Nephron progenitor cell (in vitro differentiated cells): ENCODE measurements around the gene PSPN.
A peak's percentile ranks its signal among the peaks of the same experiment; 100 is the strongest.

Experiments
- DNase-seq: peaks from one replicate; pipeline ENCODE4 v3.0.0; 2021
- H3K27ac Mint-ChIP-seq: 2 replicates; pipeline ENCODE4 v1.8.0; 2021; ENCODE audit warnings: mild to moderate bottlenecking, moderate library complexity, mixed read lengths
- H3K27me3 Mint-ChIP-seq: 2 replicates; pipeline ENCODE4 v1.8.0; 2021; ENCODE audit warnings: mild to moderate bottlenecking, low read depth, mixed read lengths; ENCODE audit not compliant: poor library complexity
- H3K36me3 Mint-ChIP-seq: 2 replicates; pipeline ENCODE4 v1.8.0; 2021; ENCODE audit warnings: low read depth, mixed read lengths
- H3K4me1 Mint-ChIP-seq: 2 replicates; pipeline ENCODE4 v1.8.0; 2021; ENCODE audit warnings: mixed read lengths
- H3K4me3 Mint-ChIP-seq: 2 replicates; pipeline ENCODE4 v1.8.0; 2021; ENCODE audit warnings: mild to moderate bottlenecking, moderate library complexity, mixed read lengths
- H3K9me3 Mint-ChIP-seq: 2 replicates; pipeline ENCODE4 v1.8.0; 2021; ENCODE audit warnings: mild to moderate bottlenecking, moderate library complexity, mixed read lengths
- TF ChIP-seq, protein P1 (sequence below): fragments of 200-600 bp; sonication (generic); IDR thresholded peaks from 2 replicates; pipeline ENCODE4 v1.5.0; 2021; ENCODE audit warnings: antibody characterized with exemption

PSPN gene

DNA sequence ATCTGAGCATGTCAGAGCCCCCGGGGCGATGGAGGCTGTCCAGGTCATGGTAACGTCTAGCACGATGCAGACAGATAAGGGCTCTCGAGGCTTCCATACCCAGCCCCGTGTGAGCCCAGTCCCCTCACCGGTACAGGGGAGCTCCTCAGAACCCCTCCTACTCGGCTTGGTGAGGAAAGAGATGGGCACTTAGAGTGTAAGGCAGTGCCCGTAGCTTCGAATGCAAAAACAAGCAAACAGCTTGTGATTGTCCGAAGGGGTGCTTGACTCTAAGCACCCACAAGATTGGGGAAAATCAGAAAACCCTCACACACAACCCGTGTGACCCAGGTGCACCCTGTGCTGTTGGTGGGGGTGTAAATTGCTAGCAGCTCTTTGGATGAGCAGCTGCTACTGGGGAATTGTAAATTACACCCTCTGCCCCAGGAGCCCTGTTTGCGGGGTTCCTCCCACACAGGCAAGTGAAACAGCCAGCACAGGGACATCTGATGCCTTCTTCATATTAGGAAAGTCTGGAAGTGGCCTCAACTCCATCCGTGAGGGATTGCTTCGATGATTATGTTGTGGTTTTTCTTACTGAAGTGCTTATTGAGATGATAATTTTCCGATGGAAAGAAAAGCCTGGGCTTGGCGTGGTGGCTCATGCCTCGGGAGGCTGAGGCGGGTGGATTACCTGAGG is 918 bp upstream of the PSPN start:
- H3K36me3 Mint-ChIP-seq: peaks cover 36% of the 10 kb centered on the region
- H3K27me3 Mint-ChIP-seq: no peaks in the 10 kb centered on the region
- no peak for DNase-seq
- H3K4me1 Mint-ChIP-seq: peaks cover 39% of the 10 kb centered on the region
- TF ChIP-seq, protein P1, sequence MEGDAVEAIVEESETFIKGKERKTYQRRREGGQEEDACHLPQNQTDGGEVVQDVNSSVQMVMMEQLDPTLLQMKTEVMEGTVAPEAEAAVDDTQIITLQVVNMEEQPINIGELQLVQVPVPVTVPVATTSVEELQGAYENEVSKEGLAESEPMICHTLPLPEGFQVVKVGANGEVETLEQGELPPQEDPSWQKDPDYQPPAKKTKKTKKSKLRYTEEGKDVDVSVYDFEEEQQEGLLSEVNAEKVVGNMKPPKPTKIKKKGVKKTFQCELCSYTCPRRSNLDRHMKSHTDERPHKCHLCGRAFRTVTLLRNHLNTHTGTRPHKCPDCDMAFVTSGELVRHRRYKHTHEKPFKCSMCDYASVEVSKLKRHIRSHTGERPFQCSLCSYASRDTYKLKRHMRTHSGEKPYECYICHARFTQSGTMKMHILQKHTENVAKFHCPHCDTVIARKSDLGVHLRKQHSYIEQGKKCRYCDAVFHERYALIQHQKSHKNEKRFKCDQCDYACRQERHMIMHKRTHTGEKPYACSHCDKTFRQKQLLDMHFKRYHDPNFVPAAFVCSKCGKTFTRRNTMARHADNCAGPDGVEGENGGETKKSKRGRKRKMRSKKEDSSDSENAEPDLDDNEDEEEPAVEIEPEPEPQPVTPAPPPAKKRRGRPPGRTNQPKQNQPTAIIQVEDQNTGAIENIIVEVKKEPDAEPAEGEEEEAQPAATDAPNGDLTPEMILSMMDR: no peak
- H3K4me3 Mint-ChIP-seq: peak overlapping the region; percentile 56
- peak overlapping the region; percentile 96 for H3K27ac Mint-ChIP-seq
- peaks cover 11% of the 10 kb centered on the region for H3K9me3 Mint-ChIP-seq

DNA sequence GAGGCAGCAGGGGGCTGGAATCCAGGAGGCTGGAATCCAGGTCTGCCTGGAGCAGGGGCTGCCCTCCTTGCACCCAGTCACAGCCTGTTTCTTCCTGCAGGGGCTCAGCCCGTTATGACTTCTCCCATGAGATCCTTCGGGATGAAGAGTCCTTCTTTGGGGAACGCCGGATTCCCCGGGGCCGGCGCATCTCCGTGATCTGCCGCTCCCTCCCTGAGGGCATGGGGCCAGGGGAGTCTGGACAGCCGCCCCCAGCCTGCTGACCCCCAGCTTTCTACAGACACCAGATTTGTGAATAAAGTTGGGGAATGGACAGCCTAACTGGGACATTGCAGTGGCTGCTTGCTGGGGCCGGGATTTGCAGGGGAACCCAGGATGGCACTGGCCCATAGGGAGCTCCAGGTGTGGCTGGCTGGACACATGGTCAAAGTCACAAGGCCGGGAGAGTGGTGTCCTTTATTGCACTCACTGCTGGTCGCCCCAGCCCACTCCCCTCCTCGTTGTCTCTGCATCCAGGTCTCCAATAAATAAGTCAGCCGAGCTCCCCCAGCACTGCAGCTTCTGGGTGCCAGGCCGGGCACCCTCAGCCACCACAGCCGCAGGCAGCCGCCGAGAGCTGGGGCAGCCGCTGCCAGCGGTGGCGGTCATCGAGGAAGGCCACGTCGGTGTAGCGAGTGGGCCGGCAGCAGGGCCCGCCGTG is 872 bp downstream of the PSPN start:
- H3K4me3 Mint-ChIP-seq: no peak overlapping the region
- H3K27me3 Mint-ChIP-seq: no peaks in the 10 kb centered on the region
- H3K27ac Mint-ChIP-seq: peak overlapping the region; percentile 68
- DNase-seq: no peak
- H3K9me3 Mint-ChIP-seq: peaks cover 2% of the 10 kb centered on the region
- H3K4me1 Mint-ChIP-seq: peaks cover 50% of the 10 kb centered on the region
- peaks cover 19% of the 10 kb centered on the region for H3K36me3 Mint-ChIP-seq
- TF ChIP-seq, protein P1: no peak

GRCh38 chr19:6374161-6374709 is 1.5 kb downstream of the PSPN start:
- H3K36me3 Mint-ChIP-seq: peaks cover 19% of the 10 kb centered on the region
- H3K27me3 Mint-ChIP-seq: no peaks in the 10 kb centered on the region
- no peak overlapping the region for H3K4me3 Mint-ChIP-seq
- H3K9me3 Mint-ChIP-seq: no peaks in the 10 kb centered on the region
- no peak for DNase-seq
- H3K4me1 Mint-ChIP-seq: peaks cover 56% of the 10 kb centered on the region
- TF ChIP-seq, protein P1: no peak
- peak overlapping the region; percentile 68 for H3K27ac Mint-ChIP-seq

GRCh38 chr19:6373813-6374108 is 2.0 kb downstream of the PSPN start:
- Mint-ChIP-seq H3K4me1 (peaks cover 57% of the 10 kb centered on the region), H3K9me3 (no peaks in the 10 kb centered on the region), H3K27me3 (no peaks in the 10 kb centered on the region), H3K27ac (peak overlapping the region; percentile 48), H3K4me3 (peak overlapping the region; percentile 84), H3K36me3 (peaks cover 19% of the 10 kb centered on the region)
- TF ChIP-seq, protein P1: no peak
- no peak for DNase-seq

DNA sequence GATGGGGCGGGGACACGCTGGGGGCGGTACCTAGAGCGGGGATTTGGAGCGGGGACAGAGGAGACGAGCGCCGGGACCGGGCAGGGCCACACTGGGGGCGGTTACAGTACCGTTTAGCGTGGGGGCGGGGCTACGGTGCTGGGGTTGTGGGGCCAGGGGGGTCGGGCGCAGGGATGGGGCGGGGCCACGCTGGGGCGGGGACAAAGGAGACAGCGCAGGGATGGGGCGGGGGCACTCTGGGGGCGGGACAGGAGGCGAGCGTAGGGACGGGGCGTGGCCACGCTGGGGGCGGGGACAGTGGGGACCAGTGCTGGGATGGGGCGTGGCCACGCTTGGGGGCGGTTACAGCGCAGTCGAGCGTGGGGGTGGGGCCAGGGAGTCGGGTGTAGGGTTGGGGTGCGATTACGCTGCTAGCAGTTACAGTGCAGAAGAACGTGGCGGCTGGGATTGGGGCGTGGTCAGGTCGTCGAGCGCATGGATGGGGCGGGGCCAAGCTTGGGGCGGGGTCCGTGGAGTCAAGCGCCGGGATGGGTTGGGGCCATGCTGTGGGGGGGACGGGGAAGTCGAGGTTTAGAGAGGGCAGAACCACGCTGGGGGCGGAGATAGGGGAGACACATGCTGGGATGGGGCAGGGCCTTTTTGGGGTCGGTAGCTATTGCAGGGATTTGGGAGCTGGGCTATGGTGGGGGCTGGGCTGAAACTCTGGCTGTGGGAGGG is 2.5 kb downstream of the PSPN start:
- peak; percentile 100 for DNase-seq
- H3K27ac Mint-ChIP-seq: peak overlapping the region; percentile 96
- no peaks in the 10 kb centered on the region for H3K27me3 Mint-ChIP-seq
- TF ChIP-seq, protein P1: no peak
- H3K4me3 Mint-ChIP-seq: peak overlapping the region; percentile 84
- H3K36me3 Mint-ChIP-seq: peaks cover 17% of the 10 kb centered on the region
- no peaks in the 10 kb centered on the region for H3K9me3 Mint-ChIP-seq
- H3K4me1 Mint-ChIP-seq: peaks cover 52% of the 10 kb centered on the region
